IMR-90 (cell line): ENCODE data around the gene ANKH. TPM values are rescaled to one million over a fixed set of nuclear protein-coding genes. Genes with fewer than 3 reads are reported as not detected.

Experiments used
- ATAC-seq: fragments of 200-7000 bp; cut with Tn5 transposase; 2 replicates; pipeline ENCODE4 v1.9.1; 2020; ENCODE audit warnings: low read depth, mild to moderate bottlenecking, moderate library complexity
- BruUV-seq: library from RNA; stranded (reverse); fragments of 400-500 nt; replicated peaks from 2 replicates; lab custom pipeline; 2021; lab: Mats Ljungman, UMichigan
- CTCF ChIA-PET: fragments of 300-600 bp; formaldehyde crosslinking; extraction: SDS; loops from one replicate; lab custom pipeline; 2021; ENCODE audit warnings: antibody characterized with exemption; lab: Yijun Ruan, JAX
- POLR2A ChIA-PET: fragments of 300-600 bp; sonication (Branson Sonifier 250); formaldehyde crosslinking; loops from one replicate; lab custom pipeline; 2022; ENCODE audit warnings: antibody characterized with exemption; ENCODE audit not compliant: unreplicated experiment; lab: Charles Lee
- DNase-seq: peaks from one replicate; pipeline ENCODE4 v3.0.0; 2013
- H2AFZ ChIP-seq: replicated peaks from 2 replicates; pipeline ENCODE3; 2013; ENCODE audit warnings: low read length, mild to moderate bottlenecking; ENCODE audit not compliant: poor library complexity
- H2AK5ac ChIP-seq: 2 replicates; pipeline ENCODE4 v1.6.1; 2013; ENCODE audit warnings: low read depth, low read length, inconsistent platforms
- H2AK9ac ChIP-seq: replicated peaks from 2 replicates; pipeline ENCODE3; 2013; ENCODE audit warnings: mild to moderate bottlenecking, low read depth, low read length, moderate library complexity; ENCODE audit not compliant: poor library complexity
- H2BK120ac ChIP-seq: 2 replicates; pipeline ENCODE4 v1.6.1; 2013; ENCODE audit warnings: low read depth, low read length, inconsistent platforms
- H2BK15ac ChIP-seq: 3 replicates; pipeline ENCODE4 v1.6.1; 2013; ENCODE audit warnings: low read depth, low read length, inconsistent platforms
- H2BK20ac ChIP-seq: 2 replicates; pipeline ENCODE4 v1.6.1; 2013; ENCODE audit warnings: low read depth, mild to moderate bottlenecking, inconsistent platforms, low read length, moderate library complexity
- H2BK5ac ChIP-seq: 2 replicates; pipeline ENCODE4 v1.6.1; 2013; ENCODE audit warnings: mild to moderate bottlenecking, low read depth, low read length, inconsistent platforms; ENCODE audit not compliant: poor library complexity, severe bottlenecking
- H3K14ac ChIP-seq: replicated peaks from 2 replicates; pipeline ENCODE4 v1.6.1; 2013; ENCODE audit warnings: low read depth, low read length, inconsistent platforms
- H3K18ac ChIP-seq: 2 replicates; pipeline ENCODE4 v1.6.1; 2013; ENCODE audit warnings: low read depth, low read length, control low read depth
- H3K23ac ChIP-seq: 2 replicates; pipeline ENCODE4 v1.6.1; 2013; ENCODE audit warnings: low read depth, low read length, inconsistent platforms
- H3K27ac ChIP-seq: 2 replicates; pipeline ENCODE4 v1.5.1; 2013; ENCODE audit warnings: mild to moderate bottlenecking, control low read depth, low read length; ENCODE audit not compliant: insufficient read depth
- H3K27me3 ChIP-seq: 2 replicates; pipeline ENCODE4 v1.6.1; 2013; ENCODE audit warnings: low read length; ENCODE audit not compliant: control insufficient read depth, insufficient read depth
- H3K36me3 ChIP-seq: 2 replicates; pipeline ENCODE4 v1.6.1; 2013; ENCODE audit warnings: low read length, mixed read lengths; ENCODE audit not compliant: control insufficient read depth, insufficient read depth
- H3K4ac ChIP-seq: 2 replicates; pipeline ENCODE4 v1.6.1; 2013; ENCODE audit warnings: low read depth, low read length, inconsistent platforms
- H3K4me1 ChIP-seq: 2 replicates; pipeline ENCODE4 v1.6.1; 2013; ENCODE audit warnings: low read length, mixed read lengths; ENCODE audit not compliant: control insufficient read depth, insufficient read depth
- H3K4me2 ChIP-seq: 2 replicates; pipeline ENCODE4 v1.6.1; 2013; ENCODE audit warnings: low read depth, mild to moderate bottlenecking, control low read depth, low read length, moderate library complexity
- H3K4me3 ChIP-seq: 2 replicates; pipeline ENCODE4 v1.5.1; 2013; ENCODE audit warnings: low read depth, mild to moderate bottlenecking, control low read depth, low read length, moderate library complexity; ENCODE audit not compliant: insufficient read depth
- H3K56ac ChIP-seq: 2 replicates; pipeline ENCODE4 v1.6.1; 2013; ENCODE audit warnings: low read length, inconsistent platforms; ENCODE audit not compliant: insufficient read depth; ENCODE audit errors: extremely low read depth
- H3K79me1 ChIP-seq, 2 experiments: 2 replicates each; pipeline ENCODE4 v1.6.1; 2013; ENCODE audit warnings: low read length in 2 of 2, inconsistent platforms in 1 of 2, low read depth in 1 of 2
- H3K9ac ChIP-seq: 2 replicates; pipeline ENCODE4 v1.6.1; 2013; ENCODE audit warnings: low read depth, low read length, control low read depth
- H3K9me1 ChIP-seq: 2 replicates; pipeline ENCODE4 v1.6.1; 2013; ENCODE audit warnings: low read length, inconsistent platforms; ENCODE audit not compliant: insufficient read depth
- H3K9me3 ChIP-seq: 2 replicates; pipeline ENCODE4 v1.6.1; 2013; ENCODE audit warnings: low read length; ENCODE audit not compliant: control insufficient read depth, insufficient read depth
- H4K20me1 ChIP-seq: 2 replicates; pipeline ENCODE4 v1.6.1; 2013; ENCODE audit warnings: low read length, inconsistent platforms; ENCODE audit not compliant: insufficient read depth
- H4K5ac ChIP-seq: 2 replicates; pipeline ENCODE4 v1.6.1; 2013; ENCODE audit warnings: mild to moderate bottlenecking, low read depth, low read length, control low read depth
- H4K8ac ChIP-seq, 2 experiments: 2 replicates each; pipeline ENCODE4 v1.6.1; 2013; ENCODE audit warnings: low read depth in 2 of 2, low read length in 2 of 2, control low read depth in 1 of 2, inconsistent platforms in 1 of 2
- H4K91ac ChIP-seq: 2 replicates; pipeline ENCODE4 v1.6.1; 2013; ENCODE audit warnings: low read depth, low read length, inconsistent platforms; ENCODE audit not compliant: insufficient read depth
- ELK1 ChIP-seq: fragments of 150-350 bp; IDR thresholded peaks from 2 replicates; pipeline ENCODE4 v1.6.1; 2016; ENCODE audit warnings: low read depth, mild to moderate bottlenecking, low read length, moderate library complexity, borderline replicate concordance
- WGBS, 2 experiments: methylation state at CpG; one replicate each; pipeline versions ENCODE4 v1.1.5 to v1.1.7; 2013; ENCODE audit warnings: missing lambda C conversion rate in 2 of 2; ENCODE audit not compliant: insufficient read length in 1 of 2; ENCODE audit errors: extremely low coverage in 2 of 2; 5-methylcytosine and 5-hydroxymethylcytosine counted together
- dilution Hi-C: fragments of 300-500 bp; cut with HindIII; formaldehyde crosslinking; loops from one replicate; pipeline ENCODE4 v1.14.3; 2018; ENCODE audit warnings: low sequenced_read_pairs; ENCODE audit not compliant: unreplicated experiment
- in situ Hi-C: fragments of 300-500 bp; cut with MboI; formaldehyde crosslinking; loops from 3 replicates; pipeline ENCODE4 v1.14.3; 2019; ENCODE audit warnings: low sequenced_read_pairs, inconsistent platforms, mixed read lengths
- intact Hi-C: fragments of 100-400 bp; cut with micrococcal nuclease; formaldehyde crosslinking; loops from 2 replicates; pipeline ENCODE4 v1.10.0; 2022
- polyA plus RNA-seq, 3 experiments: library from polyadenylated mRNA; depleted of rRNA; stranded (reverse); fragments of >200 nt; gene quantifications; 2 replicates each; pipeline ENCODE4 v1.2.3, GENCODE V29; 2012; ENCODE audit warnings: low replicate concordance in 1 of 3
- total RNA-seq: library from RNA; depleted of rRNA; stranded (reverse); fragments of >200 nt; gene quantifications from 2 replicates; pipeline ENCODE4 v1.2.3, GENCODE V29; 2012

The ANKH gene
- total and polyA plus RNA-seq, 2 of the 4 experiments (the other 2 are of a cell fraction): 5.2 to 17.2 TPM

DNA sequence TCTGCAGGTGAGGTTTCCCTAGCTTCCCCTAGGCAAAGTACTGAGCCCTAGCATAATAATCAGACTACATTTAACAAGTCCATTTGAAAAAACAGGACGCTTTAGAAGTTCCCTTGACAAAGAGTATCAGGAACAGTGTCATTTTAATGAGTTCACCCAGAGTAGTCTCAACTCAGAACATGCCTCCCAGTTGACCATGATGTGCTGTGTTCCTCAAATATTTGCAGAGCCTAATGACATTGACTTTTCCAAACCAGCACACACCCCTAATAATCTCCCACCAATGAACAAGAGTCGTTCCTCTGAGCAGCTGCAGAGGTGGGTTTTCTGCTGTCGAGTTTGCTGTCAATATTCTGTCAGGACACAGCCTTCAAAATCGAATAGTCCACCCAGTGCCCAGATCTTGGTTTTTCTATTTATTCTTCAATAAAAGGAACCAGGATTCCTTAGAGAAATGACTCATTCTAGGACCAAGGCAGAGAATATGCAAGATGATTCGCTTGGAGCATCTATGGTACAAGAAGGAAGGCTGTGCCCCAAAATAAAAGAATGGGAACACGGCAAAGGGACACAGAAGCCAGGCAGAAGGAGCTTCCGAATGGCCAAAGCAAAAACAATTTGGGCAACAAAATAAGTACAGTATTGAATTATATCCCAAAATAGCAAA is 149.5 kb downstream of the ANKH start:
- Histone ChIP-seq H3K56ac (no peak overlapping the region), H3K4me2 (no peak overlapping the region), H2AFZ (no peak overlapping the region), H3K36me3 (peaks cover 1% of the 10 kb centered on the region; the same call in 1 of the 2 replicates), H4K5ac (no peak overlapping the region), H2AK9ac (peak overlapping the region; percentile 79), H3K9ac (no peak overlapping the region), H3K9me1 (peaks cover 26% of the 10 kb centered on the region), H3K27ac (no peak overlapping the region), H4K20me1 (no peaks in the 10 kb centered on the region), H4K91ac (no peak overlapping the region), H2AK5ac (no peak overlapping the region), H3K4me3 (no peak overlapping the region), H3K9me3 (no peaks in the 10 kb centered on the region), H3K27me3 (no peaks in the 10 kb centered on the region), H3K14ac (0 out of 2 replicates have a peak overlapping the region, but pooled peaks have one; percentile 42), H3K4ac (no peak overlapping the region), H4K8ac (0 out of 4 replicates have a peak overlapping the region, but pooled peaks of 1 of the 2 experiments have one; percentile 28), H3K18ac (no peak overlapping the region), H3K79me1 (peaks cover 0 to 12% of the 10 kb centered on the region in 2 experiments; a peak in 1 of 4 replicates), H2BK5ac (peak overlapping the region; percentile 16), H2BK20ac (no peak overlapping the region; the same call in 1 of the 2 replicates), H2BK120ac (no peak overlapping the region; the same call in 1 of the 2 replicates), H2BK15ac (no peak overlapping the region), H3K4me1 (peaks cover 21% of the 10 kb centered on the region), H3K23ac (no peak overlapping the region)
- no peak for TF ChIP-seq ELK1
- POLR2A ChIA-PET: no interaction called here
- dilution Hi-C loops (no loop called here), in situ Hi-C loops (loop anchor here (5.0 to 25.0 kb wide), 2 partner anchors 280 to 790 kb away; partner anchors contain the start of gene FBXL7), intact Hi-C loops (no loop called here)
- WGBS, 2 experiments: 100% methylated on average over 2 of the region's 7 CpGs; no CpG with 5 or more reads in 1 of the 2 experiments
- DNase-seq (peak; percentile 53), ATAC-seq (no peak)
- CTCF ChIA-PET: interaction anchor here (0.6 to 2.9 kb wide), 2 partner anchors 47 to 281 kb away, joined by 3 to 8 read pairs; no protein-coding TSS in a partner anchor
- BruUV-seq: no TSS peak
